Measurements from ENCODE around the gene MDM2. TPM values are rescaled to one million over a fixed set of nuclear protein-coding genes. Genes with fewer than 3 reads are reported as not detected.

MDM2 gene
- polyA plus RNA-seq, 3 donors: 16.2 to 39.9 (median 27.6) TPM

DNA sequence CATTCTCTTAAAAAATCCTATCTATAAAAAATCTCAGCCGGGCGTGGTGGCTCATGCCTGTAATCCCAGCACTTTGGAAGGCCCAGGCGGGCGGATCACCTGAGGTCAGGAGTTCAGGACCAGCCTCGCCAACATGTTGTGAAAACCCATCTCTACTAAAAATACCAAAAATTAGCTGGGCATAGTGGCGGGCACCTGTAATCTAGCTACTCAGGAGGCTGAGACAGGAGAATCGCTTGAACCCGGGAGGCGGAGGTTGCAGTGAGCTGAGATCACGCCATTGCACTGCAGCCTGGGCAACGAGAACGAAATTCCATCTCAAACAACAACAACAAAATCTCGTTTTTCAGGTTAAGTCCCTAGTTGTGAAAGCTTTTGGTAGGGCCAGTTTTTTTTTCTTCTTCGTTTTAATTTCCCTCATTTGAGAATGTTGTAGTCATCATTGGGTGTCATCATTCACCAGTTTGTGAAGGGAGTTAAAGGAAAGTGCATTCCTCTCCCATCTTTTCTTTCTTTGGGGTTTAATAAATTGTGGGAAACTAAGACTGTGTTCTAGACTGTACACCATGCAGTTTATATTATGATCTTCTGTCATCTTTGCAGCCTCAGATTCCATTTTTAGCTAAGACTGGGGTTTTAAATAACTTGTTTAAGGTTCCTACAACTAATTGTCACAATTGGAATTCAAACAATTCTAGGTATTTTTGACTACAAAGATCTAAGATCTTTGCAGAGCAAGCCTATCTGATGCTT, 23.9 kb downstream of the MDM2 start:
- H3K4me1 Mint-ChIP-seq: no peaks in the 10 kb centered on the region
- Histone ChIP-seq H3K9ac (ENCODE audit: insufficient read depth, low read length, poor library complexity, severe bottlenecking) (no peak overlapping the region), H3K9me3 (replicated peaks in 1 of 2; ENCODE audit: control insufficient read depth in 1 of 2, insufficient read depth in 1 of 2, low read length in 2 of 2) (no peaks in the 10 kb centered on the region), H3K4me2 (replicated peaks; ENCODE audit: extremely low read depth, low read length, poor library complexity, severe bottlenecking) (no peak overlapping the region), H4K20me1 (ENCODE audit: insufficient read depth, low read length) (peaks cover 81% of the 10 kb centered on the region), H3K36me3 (replicated peaks in 1 of 2; ENCODE audit: control insufficient read depth in 1 of 2, insufficient read depth in 2 of 2, low read length in 2 of 2) (peaks cover 73 to 94% of the 10 kb centered on the region in 2 donors), H3K4me1 (ENCODE audit: control insufficient read depth in 1 of 2, insufficient read depth in 2 of 2, low read length in 2 of 2) (no peaks in the 10 kb centered on the region), H3K4me3 (replicated peaks in 1 of 3; ENCODE audit: low read depth in 2 of 3, low read length in 3 of 3) (no peak overlapping the region), H3K27me3 (ENCODE audit: control insufficient read depth in 2 of 2, insufficient read depth in 2 of 2, low read length in 2 of 2) (no peaks in the 10 kb centered on the region), H3K79me2 (ENCODE audit: insufficient read depth, low read length) (peaks cover 17% of the 10 kb centered on the region), H2AFZ (ENCODE audit: insufficient read depth, low read depth, low read length, poor library complexity, severe bottlenecking) (no peak overlapping the region), H3K27ac (ENCODE audit: low read depth in 1 of 2, low read length in 2 of 2) (no peak overlapping the region)
- peaks cover 57 to 85% of the 10 kb centered on the region in 2 donors for H3K36me3 Mint-ChIP-seq
- no peak for DNase-seq
- TF ChIP-seq, protein P1, sequence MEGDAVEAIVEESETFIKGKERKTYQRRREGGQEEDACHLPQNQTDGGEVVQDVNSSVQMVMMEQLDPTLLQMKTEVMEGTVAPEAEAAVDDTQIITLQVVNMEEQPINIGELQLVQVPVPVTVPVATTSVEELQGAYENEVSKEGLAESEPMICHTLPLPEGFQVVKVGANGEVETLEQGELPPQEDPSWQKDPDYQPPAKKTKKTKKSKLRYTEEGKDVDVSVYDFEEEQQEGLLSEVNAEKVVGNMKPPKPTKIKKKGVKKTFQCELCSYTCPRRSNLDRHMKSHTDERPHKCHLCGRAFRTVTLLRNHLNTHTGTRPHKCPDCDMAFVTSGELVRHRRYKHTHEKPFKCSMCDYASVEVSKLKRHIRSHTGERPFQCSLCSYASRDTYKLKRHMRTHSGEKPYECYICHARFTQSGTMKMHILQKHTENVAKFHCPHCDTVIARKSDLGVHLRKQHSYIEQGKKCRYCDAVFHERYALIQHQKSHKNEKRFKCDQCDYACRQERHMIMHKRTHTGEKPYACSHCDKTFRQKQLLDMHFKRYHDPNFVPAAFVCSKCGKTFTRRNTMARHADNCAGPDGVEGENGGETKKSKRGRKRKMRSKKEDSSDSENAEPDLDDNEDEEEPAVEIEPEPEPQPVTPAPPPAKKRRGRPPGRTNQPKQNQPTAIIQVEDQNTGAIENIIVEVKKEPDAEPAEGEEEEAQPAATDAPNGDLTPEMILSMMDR (IDR thresholded peaks at IDR 0.05): no peak
- 91% methylated on average over 8 of the region's 14 CpGs for WGBS (ENCODE audit: insufficient coverage)
- H3K9me3 Mint-ChIP-seq: no peaks in the 10 kb centered on the region
- no peak overlapping the region for H3K4me3 Mint-ChIP-seq
- peaks cover 0 to 2% (median 0%) of the 10 kb centered on the region in 3 donors for H3K27me3 Mint-ChIP-seq (ENCODE audit: low read depth in 3 of 3)
- H3K27ac Mint-ChIP-seq: peak overlapping the region in 3 of 7 donors; percentile 43 to 46 (median 44)
- intact Hi-C loops (cut with micrococcal nuclease): no loop called here

DNA sequence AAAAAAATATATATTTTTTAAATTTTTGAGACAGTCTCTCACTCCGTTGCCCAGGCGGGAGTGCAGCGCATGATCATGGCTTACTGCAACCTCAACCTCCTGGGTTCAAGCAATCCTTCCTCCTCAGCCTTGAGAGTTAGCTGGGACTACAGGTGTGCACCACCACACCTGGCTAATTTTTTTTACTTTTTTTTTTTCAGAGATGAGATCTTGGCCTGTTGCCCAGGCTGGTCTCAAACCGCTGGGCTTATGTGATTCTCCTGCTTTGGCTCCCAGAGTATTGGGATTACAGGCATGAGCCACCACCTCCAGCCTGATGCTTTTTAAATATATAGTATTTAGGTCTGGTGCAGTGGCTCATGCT, 24.5 kb downstream of the MDM2 start:
- H3K4me3 ChIP-seq (replicated peaks in 1 of 3; ENCODE audit: low read depth in 2 of 3, low read length in 3 of 3): no peak overlapping the region
- H3K79me2 ChIP-seq (ENCODE audit: insufficient read depth, low read length): peaks cover 17% of the 10 kb centered on the region
- peaks cover 73 to 94% of the 10 kb centered on the region in 2 donors for H3K36me3 ChIP-seq (replicated peaks in 1 of 2; ENCODE audit: control insufficient read depth in 1 of 2, insufficient read depth in 2 of 2, low read length in 2 of 2)
- Mint-ChIP-seq H3K36me3 (peaks cover 57 to 85% of the 10 kb centered on the region in 2 donors), H3K27me3 (ENCODE audit: low read depth in 3 of 3) (peaks cover 0 to 2% (median 0%) of the 10 kb centered on the region in 3 donors), H3K27ac (no peak overlapping the region), H3K4me3 (no peak overlapping the region), H3K4me1 (no peaks in the 10 kb centered on the region), H3K9me3 (no peaks in the 10 kb centered on the region)
- intact Hi-C loops (cut with micrococcal nuclease): no loop called here
- 95% methylated on average over 4 of the region's 4 CpGs for WGBS (ENCODE audit: insufficient coverage)
- no peaks in the 10 kb centered on the region for H3K27me3 ChIP-seq (ENCODE audit: control insufficient read depth in 2 of 2, insufficient read depth in 2 of 2, low read length in 2 of 2)
- no peak overlapping the region for H3K9ac ChIP-seq (ENCODE audit: insufficient read depth, low read length, poor library complexity, severe bottlenecking)
- TF ChIP-seq, protein P1 (IDR thresholded peaks at IDR 0.05): no peak
- H3K4me2 ChIP-seq (replicated peaks; ENCODE audit: extremely low read depth, low read length, poor library complexity, severe bottlenecking): no peak overlapping the region
- no peaks in the 10 kb centered on the region for H3K9me3 ChIP-seq (replicated peaks in 1 of 2; ENCODE audit: control insufficient read depth in 1 of 2, insufficient read depth in 1 of 2, low read length in 2 of 2)
- no peak overlapping the region for H2AFZ ChIP-seq (ENCODE audit: insufficient read depth, low read depth, low read length, poor library complexity, severe bottlenecking)
- DNase-seq: no peak
- peaks cover 82% of the 10 kb centered on the region for H4K20me1 ChIP-seq (ENCODE audit: insufficient read depth, low read length)
- H3K4me1 ChIP-seq (ENCODE audit: control insufficient read depth in 1 of 2, insufficient read depth in 2 of 2, low read length in 2 of 2): no peaks in the 10 kb centered on the region
- H3K27ac ChIP-seq (ENCODE audit: low read depth in 1 of 2, low read length in 2 of 2): no peak overlapping the region
